SK-N-SH (cell line): ENCODE results near the gene PIK3R1. TPM values are rescaled to one million over a fixed set of nuclear protein-coding genes. Genes with fewer than 3 reads are reported as not detected.
A peak's percentile ranks its signal among the peaks of the same experiment; 100 is the strongest.

ENCODE experiments used
- CTCF ChIA-PET: fragments of 300-600, 350-600 bp; formaldehyde crosslinking; extraction: SDS; loops from one replicate; lab custom pipeline; 2021; lab: Yijun Ruan, JAX
- POLR2A ChIA-PET: fragments of 350-600 bp; sonication (Branson Sonifier 250); formaldehyde crosslinking; extraction: SDS; loops from one replicate; lab custom pipeline; 2020; ENCODE audit warnings: antibody characterized with exemption, inconsistent platforms; lab: Yijun Ruan, JAX
- DNase-seq: peaks from one replicate; pipeline ENCODE4 v3.0.0; 2012
- H2AFZ ChIP-seq: fragments of 200-600 bp; sonication (generic); 2 replicates; pipeline ENCODE4 v1.8.1; 2016; ENCODE audit warnings: antibody characterized with exemption, mild to moderate bottlenecking, low read depth
- H3F3A ChIP-seq: fragments of 200-600 bp; sonication (generic); replicated peaks from 2 replicates; pipeline ENCODE3; 2016; ENCODE audit warnings: antibody characterized with exemption, mild to moderate bottlenecking; ENCODE audit not compliant: insufficient read depth
- H3K27ac ChIP-seq, 2 experiments: fragments of 200-500 bp in 1 of 2; fragments of 200-600 bp in 1 of 2; sonication (Bioruptor generic) in 1 of 2; sonication (generic), shearing (Covaris generic) in 1 of 2; 2 replicates each; pipeline versions ENCODE4 v1.5.1 to v1.6.1; 2014 to 2016; ENCODE audit warnings: low read depth in 2 of 2, inconsistent platforms in 1 of 2, low read length in 1 of 2, mild to moderate bottlenecking in 1 of 2, mixed read lengths in 1 of 2
- H3K27me3 ChIP-seq: fragments of 200-600 bp; sonication (generic), shearing (Covaris generic); 2 replicates; pipeline ENCODE4 v1.6.1; 2016; ENCODE audit warnings: mixed run types; ENCODE audit not compliant: insufficient read depth
- H3K36me3 ChIP-seq, 2 experiments: fragments of 200-500 bp in 1 of 2; fragments of 200-600 bp in 1 of 2; sonication (Bioruptor generic) in 1 of 2; sonication (generic) in 1 of 2; replicated peaks in 1 of 2; 2 replicates each; pipeline versions ENCODE3 to v1.5.1; 2014 to 2016; ENCODE audit warnings: low read length in 1 of 2, mild to moderate bottlenecking in 1 of 2; ENCODE audit not compliant: insufficient read depth in 2 of 2, control insufficient read depth in 1 of 2
- H3K4me1 ChIP-seq, 2 experiments: fragments of 200-500 bp in 1 of 2; fragments of 200-600 bp in 1 of 2; sonication (Bioruptor generic) in 1 of 2; sonication (generic), shearing (Covaris generic) in 1 of 2; 2 replicates each; pipeline versions ENCODE4 v1.5.1 to v1.6.1; 2014 to 2016; ENCODE audit warnings: low read depth in 1 of 2, low read length in 1 of 2, mixed run types in 1 of 2; ENCODE audit not compliant: insufficient read depth in 2 of 2, control insufficient read depth in 1 of 2
- H3K4me2 ChIP-seq: fragments of 200-600 bp; sonication (generic), shearing (Covaris generic); 2 replicates; pipeline ENCODE4 v1.6.1; 2017; ENCODE audit warnings: mixed run types
- H3K4me3 ChIP-seq, 2 experiments: fragments of 200-500 bp in 1 of 2; fragments of 200-600 bp in 1 of 2; sonication (Bioruptor generic) in 1 of 2; sonication (generic), shearing (Covaris generic) in 1 of 2; 2 replicates each; pipeline versions ENCODE4 v1.5.1 to v1.8.1; 2014 to 2016; ENCODE audit warnings: low read depth in 2 of 2, inconsistent platforms in 1 of 2, low read length in 1 of 2, mild to moderate bottlenecking in 1 of 2, mixed read lengths in 1 of 2, moderate library complexity in 1 of 2
- H3K79me2 ChIP-seq: fragments of 200-600 bp; sonication (generic); 2 replicates; pipeline ENCODE4 v1.8.1; 2017; ENCODE audit warnings: mild to moderate bottlenecking; ENCODE audit not compliant: insufficient read depth
- H3K9ac ChIP-seq: fragments of 200-600 bp; sonication (generic); 2 replicates; pipeline ENCODE4 v1.6.1; 2017; ENCODE audit warnings: mixed run types
- H3K9me2 ChIP-seq: fragments of 200-600 bp; sonication (generic); 2 replicates; pipeline ENCODE4 v1.6.1; 2017; ENCODE audit warnings: mixed run types
- H3K9me3 ChIP-seq: fragments of 200-600 bp; sonication (generic); 2 replicates; pipeline ENCODE4 v1.6.1; 2017; ENCODE audit warnings: mixed run types, mild to moderate bottlenecking, moderate library complexity
- H4K20me1 ChIP-seq: fragments of 200-600 bp; sonication (generic); 2 replicates; pipeline ENCODE4 v1.6.1; 2017; ENCODE audit warnings: mild to moderate bottlenecking, mixed run types; ENCODE audit not compliant: insufficient read depth
- CHD2 ChIP-seq: fragments of 150-350 bp; IDR thresholded peaks from 2 replicates; pipeline ENCODE4 v1.6.1; 2018; ENCODE audit warnings: low read length; ENCODE audit not compliant: partially characterized antibody
- CTCF ChIP-seq: fragments of 200-600 bp; sonication (generic); IDR thresholded peaks from 2 replicates; pipeline ENCODE4 v1.6.1; 2017; ENCODE audit warnings: antibody characterized with exemption, mild to moderate bottlenecking, moderate library complexity
- FOSL2 ChIP-seq: IDR thresholded peaks from 2 replicates; pipeline ENCODE4 v1.4.0; 2012; ENCODE audit warnings: low read depth, mild to moderate bottlenecking, moderate library complexity, borderline replicate concordance
- FOXJ3 ChIP-seq: sonication (generic); formaldehyde crosslinking; IDR thresholded peaks from 2 replicates; pipeline ENCODE4 v1.5.1; 2020; ENCODE audit warnings: mild to moderate bottlenecking, missing genetic modification reagents
- FOXM1 ChIP-seq: IDR thresholded peaks from 2 replicates; pipeline ENCODE4 v1.4.0; 2012; ENCODE audit warnings: low read depth, mild to moderate bottlenecking
- GATA2 ChIP-seq: sonication (generic); formaldehyde crosslinking; IDR thresholded peaks from 2 replicates; pipeline ENCODE4 v1.5.0; 2020; ENCODE audit warnings: mild to moderate bottlenecking, missing genetic modification reagents
- IRF3 ChIP-seq: fragments of 150-350 bp; IDR thresholded peaks from 2 replicates; pipeline ENCODE4 v1.6.1; 2016; ENCODE audit warnings: mild to moderate bottlenecking, low read depth, low read length
- MAX ChIP-seq: IDR thresholded peaks from 2 replicates; pipeline ENCODE4 v1.4.0; 2012; ENCODE audit warnings: low read depth
- MEF2A ChIP-seq: IDR thresholded peaks from 2 replicates; pipeline ENCODE4 v1.4.0; 2012; ENCODE audit warnings: low read depth, borderline replicate concordance
- MXI1 ChIP-seq: IDR thresholded peaks from 2 replicates; pipeline ENCODE4 v1.6.1; 2012; ENCODE audit warnings: mild to moderate bottlenecking, low read depth, low read length, improper control_type of control experiment
- NFIC ChIP-seq: IDR thresholded peaks from 2 replicates; pipeline ENCODE4 v1.4.0; 2012; ENCODE audit warnings: borderline replicate concordance
- RCOR1 ChIP-seq: fragments of 150-350 bp; IDR thresholded peaks from 2 replicates; pipeline ENCODE4 v1.6.1; 2017; ENCODE audit warnings: antibody characterized with exemption, low read length
- SIN3A ChIP-seq: IDR thresholded peaks from 2 replicates; pipeline ENCODE4 v1.6.1; 2012; ENCODE audit warnings: low read depth, mild to moderate bottlenecking, low read length, moderate library complexity, borderline replicate concordance
- SMC3 ChIP-seq: IDR thresholded peaks from 2 replicates; pipeline ENCODE4 v1.6.1; 2012; ENCODE audit warnings: low read depth, low read length, improper control_type of control experiment
- TCF12 ChIP-seq: IDR thresholded peaks from 2 replicates; pipeline ENCODE4 v1.4.0; 2012
- TEAD4 ChIP-seq: IDR thresholded peaks from 2 replicates; pipeline ENCODE4 v1.4.0; 2012; ENCODE audit warnings: mild to moderate bottlenecking, borderline replicate concordance; ENCODE audit not compliant: insufficient read depth
- USF1 ChIP-seq: IDR thresholded peaks from 2 replicates; pipeline ENCODE4 v1.4.0; 2012; ENCODE audit warnings: low read depth, borderline replicate concordance
- USF2 ChIP-seq: fragments of 150-350 bp; IDR thresholded peaks from 2 replicates; pipeline ENCODE4 v1.6.1; 2017; ENCODE audit warnings: antibody characterized with exemption, low read length, low read depth, borderline replicate concordance
- ZBTB33 ChIP-seq: IDR thresholded peaks from 2 replicates; pipeline ENCODE4 v1.4.0; 2012; ENCODE audit warnings: low read depth, borderline replicate concordance
- WGBS: methylation state at CpG from one replicate; pipeline ENCODE4 v1.1.6; 2017; ENCODE audit warnings: low lambda C conversion rate; 5-methylcytosine and 5-hydroxymethylcytosine counted together
- polyA plus RNA-seq, 3 experiments: library from polyadenylated mRNA; depleted of rRNA; stranded (reverse); fragments of >200 nt; gene quantifications; 2 replicates each; pipeline ENCODE4 v1.2.3, GENCODE V29; 2012

Gene PIK3R1
- polyA plus RNA-seq, 1 of the 3 experiments (the other 2 are of a cell fraction) = 2.0 TPM

GRCh38 chr5:68288707-68289134 is 73.2 kb downstream of the PIK3R1 start:
- ChIA-PET POLR2A (interaction anchor here (1.0 to 1.1 kb wide), 3 partner anchors 667 to 719 kb away, joined by 3 to 5 read pairs (median 3); no protein-coding TSS in a partner anchor), CTCF (interaction anchor here (0.6 to 3.8 kb wide), 12 partner anchors 16 to 759 kb away, joined by 3 to 43 read pairs (median 4); partner anchors contain the start of gene PIK3R1)
- peak overlapping the region; percentile 19; the same call in 1 of the 2 replicates for H2AFZ ChIP-seq
- H3K27me3 ChIP-seq = no peaks in the 10 kb centered on the region
- H3K4me3 ChIP-seq = peak overlapping the region; percentile 57 to 59
- peak overlapping the region; percentile 16; the same call in 1 of the 2 replicates for H3K9ac ChIP-seq
- peaks cover 15 to 30% of the 10 kb centered on the region in 2 experiments for H3K36me3 ChIP-seq
- H3K79me2 ChIP-seq = no peaks in the 10 kb centered on the region
- peak overlapping the region; percentile 81 for H3K4me2 ChIP-seq
- H4K20me1 ChIP-seq = no peaks in the 10 kb centered on the region; the same call in 1 of the 2 replicates
- H3K9me2 ChIP-seq = no peaks in the 10 kb centered on the region
- peak; percentile 58 for DNase-seq
- peaks cover 15% of the 10 kb centered on the region for H3F3A ChIP-seq
- H3K27ac ChIP-seq = peak overlapping the region; percentile 7 to 97; a peak in 3 of 4 replicates
- TF ChIP-seq GATA2 (CRISPR knock-in tag) (peak; percentile 74), TEAD4 (no peak), SMC3 (no peak), MAX (no peak), RCOR1 (0 out of 2 replicates have a peak, but pooled peaks have one; percentile 3)
- TF ChIP-seq, all 33 proteins: peak for 2
- Histone ChIP-seq H3K9me3 (no peaks in the 10 kb centered on the region), H3K4me1 (peaks cover 7 to 17% of the 10 kb centered on the region in 2 experiments; a peak in 3 of 4 replicates)
- 14% methylated on average over 10 of the region's 10 CpGs for WGBS

GRCh38 chr5:68289498-68289897 is 73.9 kb downstream of the PIK3R1 start:
- H3K9me2 ChIP-seq = no peaks in the 10 kb centered on the region
- peaks cover 7 to 17% of the 10 kb centered on the region in 2 experiments; a peak in 3 of 4 replicates for H3K4me1 ChIP-seq
- no peaks in the 10 kb centered on the region for H3K27me3 ChIP-seq
- H2AFZ ChIP-seq = no peak overlapping the region
- 50% methylated on average over 4 of the region's 4 CpGs for WGBS
- H3K9me3 ChIP-seq = no peaks in the 10 kb centered on the region
- TF ChIP-seq MXI1 = no peak
- TF ChIP-seq NFIC = no peak
- TF ChIP-seq RCOR1 = no peak
- TF ChIP-seq FOXJ3 = no peak
- no peak for TF ChIP-seq CTCF
- no peak for TF ChIP-seq CHD2
- TF ChIP-seq USF1 = no peak
- no peak for TF ChIP-seq TEAD4
- TF ChIP-seq FOXM1 = no peak
- TF ChIP-seq ZBTB33 = no peak
- TF ChIP-seq MEF2A = no peak
- TF ChIP-seq SIN3A = no peak
- no peak for TF ChIP-seq IRF3
- no peak for TF ChIP-seq TCF12
- no peak for TF ChIP-seq SMC3
- TF ChIP-seq USF2 = no peak
- no peak for TF ChIP-seq FOSL2
- no peak overlapping the region for H3K9ac ChIP-seq
- peaks cover 15% of the 10 kb centered on the region for H3F3A ChIP-seq
- H3K4me3 ChIP-seq = peak overlapping the region in 1 of 2 experiments; percentile 59; a peak in 2 of 4 replicates
- peak overlapping the region in 1 of 2 experiments; percentile 97; a peak in 2 of 4 replicates for H3K27ac ChIP-seq
- DNase-seq = peak; percentile 39
- no peaks in the 10 kb centered on the region for H3K79me2 ChIP-seq
- H3K4me2 ChIP-seq = no peak overlapping the region
- peaks cover 23 to 30% of the 10 kb centered on the region in 2 experiments for H3K36me3 ChIP-seq
- H4K20me1 ChIP-seq = no peaks in the 10 kb centered on the region; the same call in 1 of the 2 replicates
- ChIA-PET CTCF (interaction anchor here (1.0 kb wide), 1 partner anchor 679 kb away, joined by 3 read pairs; no protein-coding TSS in a partner anchor), POLR2A (no interaction called here)
